Right forelimb (tissue), 1 donor: Measurements from ENCODE around the gene OLFML2B.
A peak's percentile ranks its signal among the peaks of the same experiment; 100 is the strongest.

ENCODE experiments used
- DNase-seq: peaks from one replicate; pipeline ENCODE4 v3.0.0-alpha.2; 2018

Gene OLFML2B

GRCh38 chr1:161973924-161974845, 49.5 kb downstream of the OLFML2B start:
- DNase-seq: peak; percentile 70

- DNase-seq: no peak
Observed at GRCh38 chr1:161972828-161973227, 50.8 kb downstream of the OLFML2B start.

GRCh38 chr1:161970633-161971032, 53.0 kb downstream of the OLFML2B start:
- no peak for DNase-seq

DNA sequence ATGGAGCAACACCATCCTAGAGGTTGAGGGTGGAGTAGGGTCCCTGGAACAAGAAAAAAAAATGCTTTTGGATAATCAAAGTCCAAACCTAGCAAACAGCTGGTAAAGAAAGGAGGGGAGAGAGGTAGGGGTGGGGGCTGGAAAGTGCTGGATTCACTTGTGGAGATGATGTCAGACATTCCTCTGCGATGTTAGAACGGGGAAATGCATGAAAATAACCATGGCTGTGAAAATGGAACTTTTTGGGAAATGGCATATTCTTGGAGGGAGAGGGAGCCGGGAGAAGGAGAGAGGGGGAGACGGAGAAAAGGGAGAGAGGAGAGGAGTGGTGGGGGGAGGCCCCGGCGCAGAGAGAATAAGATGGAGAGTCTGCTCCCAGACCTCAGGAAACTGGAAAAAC, 53.6 kb downstream of the OLFML2B start:
- no peak for DNase-seq

- DNase-seq: no peak
Observed at GRCh38 chr1:161966067-161966466, 57.6 kb downstream of the OLFML2B start.

GRCh38 chr1:161962091-161962887, 61.4 kb downstream of the OLFML2B start:
- DNase-seq: peak; percentile 42

GRCh38 chr1:161958425-161958824, 65.2 kb downstream of the OLFML2B start:
- DNase-seq: no peak

DNA sequence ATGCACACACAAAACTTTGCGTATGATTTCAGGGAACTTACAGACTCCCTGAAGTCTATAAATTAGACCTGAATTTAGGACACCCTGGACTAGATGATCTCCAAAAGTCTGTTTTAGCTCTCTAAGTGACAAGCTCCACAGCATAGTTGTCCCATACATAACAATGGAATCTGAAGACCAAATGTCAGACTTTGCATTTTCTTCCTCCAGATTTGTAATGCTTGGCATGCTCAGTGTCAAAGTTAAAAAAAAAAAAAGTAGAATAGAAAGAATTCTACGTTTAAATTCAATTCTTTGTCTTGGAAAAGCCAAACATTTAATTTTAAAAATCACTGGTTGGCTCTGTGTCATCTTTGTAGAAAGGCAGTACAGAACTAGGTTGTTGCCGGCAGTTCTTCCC, 66.7 kb downstream of the OLFML2B start:
- no peak for DNase-seq

DNA sequence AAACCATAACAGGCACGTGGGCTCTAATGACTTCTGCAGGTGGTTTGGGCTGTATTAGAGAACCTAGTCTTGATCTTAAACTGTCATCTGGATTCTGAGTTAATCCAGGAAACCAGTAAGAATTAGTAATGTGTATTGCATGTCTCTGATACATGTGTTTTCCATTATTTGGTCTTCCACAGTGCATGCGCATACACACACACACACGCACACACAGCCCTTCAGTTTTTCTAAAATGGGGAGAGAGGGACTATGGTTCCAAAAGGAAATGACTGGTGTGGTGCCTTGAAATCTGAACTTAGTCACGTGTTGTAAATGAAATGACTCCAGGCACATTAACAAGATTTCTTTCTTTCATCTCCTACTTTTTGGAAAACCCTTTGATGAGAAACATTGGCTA, 67.6 kb downstream of the OLFML2B start:
- DNase-seq: peak; percentile 70

- DNase-seq: no peak
Observed at GRCh38 chr1:161955606-161956005, 68.1 kb downstream of the OLFML2B start.

GRCh38 chr1:161954466-161954865, 69.2 kb downstream of the OLFML2B start:
- DNase-seq: no peak

DNA sequence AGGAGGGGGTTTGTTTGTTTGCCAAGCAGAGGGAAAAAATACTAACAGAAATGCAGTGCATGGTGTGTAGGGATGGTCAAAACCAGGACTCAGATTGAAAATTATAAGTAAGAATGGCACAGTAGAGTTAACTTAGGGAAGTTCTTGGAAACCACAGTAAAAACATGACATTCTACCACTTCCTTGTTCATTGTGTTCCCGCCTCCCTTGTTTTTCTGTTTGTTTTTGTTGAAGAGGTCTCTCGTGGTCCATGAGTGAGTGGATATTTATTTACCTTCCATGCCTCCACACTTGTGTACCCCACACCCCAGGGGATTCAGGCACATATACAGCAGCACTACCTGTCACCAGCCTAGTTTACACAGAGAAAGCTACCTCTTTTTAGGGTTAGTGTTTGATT, 69.6 kb downstream of the OLFML2B start:
- DNase-seq: no peak

DNA sequence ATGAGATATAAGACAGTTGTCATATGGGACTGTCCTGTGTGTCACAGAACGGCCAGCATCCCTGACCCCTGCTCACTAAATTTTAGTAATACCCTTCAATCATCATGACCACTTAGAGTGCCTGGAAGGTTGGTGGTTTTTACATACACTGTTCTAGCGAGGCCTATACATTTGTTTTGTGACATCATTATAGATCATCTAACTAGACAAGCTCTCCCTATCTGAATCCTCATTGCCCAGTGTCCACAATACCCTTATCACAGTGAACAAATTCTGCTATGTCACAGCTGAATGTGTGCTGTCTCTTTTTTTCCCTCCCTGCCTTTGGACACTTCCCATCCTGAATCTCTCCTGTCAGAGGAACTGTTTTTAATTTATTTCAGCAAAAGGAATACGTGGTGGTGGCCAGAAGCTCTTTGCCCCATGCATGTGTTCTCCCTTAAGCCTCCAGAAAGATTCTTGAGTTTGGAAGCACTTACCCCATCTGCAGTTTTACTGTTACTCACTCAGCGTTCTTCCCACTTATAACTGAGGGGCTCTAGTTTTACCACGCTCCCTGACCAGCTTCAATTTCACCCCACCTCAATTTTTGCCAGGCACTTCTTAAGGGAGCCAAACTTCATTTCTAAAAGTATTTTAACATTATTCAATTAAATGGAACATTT, 70.3 kb downstream of the OLFML2B start:
- no peak for DNase-seq

- DNase-seq: no peak
Observed at GRCh38 chr1:161952607-161953172, 71.0 kb downstream of the OLFML2B start.

DNA sequence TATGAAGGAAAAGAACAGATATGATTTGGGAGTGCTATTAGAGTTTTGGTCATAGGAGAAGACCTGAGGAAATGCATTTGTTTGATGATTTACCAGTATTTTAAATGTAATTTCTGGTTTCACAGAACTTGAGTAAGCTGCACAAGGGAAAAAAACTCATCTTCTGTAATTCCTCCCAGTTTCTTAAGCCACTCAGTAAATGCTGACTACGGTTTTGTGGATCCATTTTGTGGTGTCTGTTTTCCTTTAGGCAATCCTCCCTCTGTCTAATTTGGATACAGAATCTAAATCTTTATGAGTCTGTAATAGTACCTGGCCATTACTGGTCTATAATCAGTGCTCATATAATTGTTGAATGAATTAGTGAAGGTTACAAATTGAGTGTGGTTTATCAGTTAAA, 72.0 kb downstream of the OLFML2B start:
- DNase-seq: no peak

GRCh38 chr1:161950377-161950776, 73.3 kb downstream of the OLFML2B start:
- DNase-seq: no peak

GRCh38 chr1:161949548-161949947, 74.1 kb downstream of the OLFML2B start:
- DNase-seq: no peak

DNA sequence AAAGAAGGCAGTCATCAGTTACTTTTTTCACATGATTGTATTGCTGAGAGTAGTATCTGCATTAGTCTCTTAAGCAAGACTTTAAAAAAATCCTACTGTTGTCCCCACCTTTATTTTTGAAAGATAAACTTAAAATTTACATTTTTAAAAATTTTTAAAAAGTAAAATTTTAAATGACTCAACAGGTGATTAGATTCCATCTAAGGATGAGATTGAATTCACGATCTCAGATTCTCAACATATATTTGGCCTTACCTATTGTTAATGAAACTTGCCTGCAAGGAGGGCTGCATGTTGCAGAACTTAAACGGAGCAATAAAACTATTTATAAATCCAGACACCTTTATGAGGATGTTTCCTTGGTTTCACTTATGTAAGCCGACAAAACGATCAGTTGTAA, 75.2 kb downstream of the OLFML2B start:
- DNase-seq: no peak

- no peak for DNase-seq
Observed at GRCh38 chr1:161946071-161946987, 77.3 kb downstream of the OLFML2B start.

GRCh38 chr1:161945306-161946060, 78.2 kb downstream of the OLFML2B start:
- DNase-seq: no peak

DNA sequence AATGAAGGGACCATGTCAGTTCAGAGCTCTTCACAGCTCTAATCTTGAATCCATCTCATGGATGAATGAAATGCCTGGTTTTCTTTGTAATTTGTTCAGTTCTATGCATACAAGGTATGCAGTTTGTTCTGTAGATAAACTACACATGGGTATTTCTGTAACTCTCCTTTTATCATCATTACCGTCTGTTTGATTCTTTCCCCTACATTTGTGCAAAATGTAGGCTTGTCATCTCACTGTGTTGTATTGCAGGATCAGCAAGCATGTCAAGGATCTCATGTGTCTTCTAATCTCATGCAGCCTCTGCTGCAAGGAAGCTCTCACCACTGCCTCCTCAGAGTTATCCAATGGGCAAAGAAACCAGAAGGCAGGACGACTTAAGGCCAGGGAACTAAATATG, 79.3 kb downstream of the OLFML2B start:
- DNase-seq: no peak
